ENCODE measurements around the gene PPDPF.

- TF ChIP-seq, protein P1, sequence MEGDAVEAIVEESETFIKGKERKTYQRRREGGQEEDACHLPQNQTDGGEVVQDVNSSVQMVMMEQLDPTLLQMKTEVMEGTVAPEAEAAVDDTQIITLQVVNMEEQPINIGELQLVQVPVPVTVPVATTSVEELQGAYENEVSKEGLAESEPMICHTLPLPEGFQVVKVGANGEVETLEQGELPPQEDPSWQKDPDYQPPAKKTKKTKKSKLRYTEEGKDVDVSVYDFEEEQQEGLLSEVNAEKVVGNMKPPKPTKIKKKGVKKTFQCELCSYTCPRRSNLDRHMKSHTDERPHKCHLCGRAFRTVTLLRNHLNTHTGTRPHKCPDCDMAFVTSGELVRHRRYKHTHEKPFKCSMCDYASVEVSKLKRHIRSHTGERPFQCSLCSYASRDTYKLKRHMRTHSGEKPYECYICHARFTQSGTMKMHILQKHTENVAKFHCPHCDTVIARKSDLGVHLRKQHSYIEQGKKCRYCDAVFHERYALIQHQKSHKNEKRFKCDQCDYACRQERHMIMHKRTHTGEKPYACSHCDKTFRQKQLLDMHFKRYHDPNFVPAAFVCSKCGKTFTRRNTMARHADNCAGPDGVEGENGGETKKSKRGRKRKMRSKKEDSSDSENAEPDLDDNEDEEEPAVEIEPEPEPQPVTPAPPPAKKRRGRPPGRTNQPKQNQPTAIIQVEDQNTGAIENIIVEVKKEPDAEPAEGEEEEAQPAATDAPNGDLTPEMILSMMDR (IDR thresholded peaks at IDR 0.05), result no peak
- TF ChIP-seq POLR2A (IDR thresholded peaks at IDR 0.05), result no peak
Observed at GRCh38 chr20:63522981-63523611, 2.5 kb downstream of the PPDPF start.
